ENCODE results near the gene POLD4.
A peak's percentile ranks its signal among the peaks of the same experiment; 100 is the strongest.

The POLD4 gene

DNA sequence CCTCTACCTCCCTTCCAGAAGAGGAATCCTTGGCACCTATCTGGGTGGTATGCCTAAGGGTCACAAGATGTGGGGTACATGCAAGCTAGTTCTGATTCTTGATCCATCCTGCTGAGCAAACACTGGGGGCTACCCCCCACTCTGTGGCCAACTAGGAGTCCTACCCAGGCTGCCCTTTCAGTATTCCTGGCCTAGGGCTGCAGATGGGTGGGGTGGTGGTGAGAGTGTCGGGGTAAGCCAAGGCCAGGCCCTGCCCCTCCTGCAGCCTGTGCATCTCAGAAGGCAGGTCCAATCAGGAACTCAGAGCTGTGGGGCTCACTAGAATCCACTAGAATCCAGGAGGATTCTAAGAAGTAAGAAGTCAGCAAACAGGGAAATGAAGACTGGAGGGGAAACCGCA lies 39.1 kb downstream of the POLD4 start:
- DNase-seq, result no peak

DNA sequence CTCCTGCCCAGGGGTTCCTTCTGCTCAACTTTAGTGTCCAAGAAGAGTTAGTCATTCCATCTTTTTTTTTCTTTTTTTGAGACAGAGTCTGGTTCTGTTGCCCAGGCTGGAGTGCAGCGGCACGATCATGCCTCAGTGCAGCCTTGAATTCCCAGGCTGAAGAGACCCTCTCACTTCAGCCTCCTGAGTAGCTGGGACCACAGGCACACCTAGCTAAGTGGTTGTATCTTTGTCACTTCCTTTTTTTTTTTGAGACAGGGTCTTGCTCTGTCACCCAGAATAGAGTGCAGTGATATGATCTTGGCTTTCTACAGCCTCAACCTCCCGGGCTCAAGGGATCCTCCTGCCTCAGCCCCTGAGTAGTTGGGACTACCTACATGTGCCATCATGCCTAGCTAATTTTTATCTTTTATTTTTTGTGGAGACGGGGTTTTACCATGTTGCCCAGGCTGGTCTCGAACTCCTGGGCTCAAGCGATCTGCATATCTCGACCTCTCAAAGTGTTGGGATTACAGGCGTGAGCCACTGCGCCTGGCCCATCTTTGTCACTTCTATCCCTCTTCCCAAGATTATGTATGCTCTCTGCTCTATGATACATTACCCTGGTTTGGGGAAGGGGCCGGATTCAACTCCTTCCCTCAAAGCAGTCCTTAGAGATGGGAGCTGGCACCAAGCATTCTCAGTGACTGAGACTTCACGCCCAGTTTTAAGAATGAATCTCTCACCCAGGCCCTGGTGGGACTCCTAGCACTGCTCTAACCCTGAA lies 40.0 kb downstream of the POLD4 start:
- DNase-seq, result no peak

DNA sequence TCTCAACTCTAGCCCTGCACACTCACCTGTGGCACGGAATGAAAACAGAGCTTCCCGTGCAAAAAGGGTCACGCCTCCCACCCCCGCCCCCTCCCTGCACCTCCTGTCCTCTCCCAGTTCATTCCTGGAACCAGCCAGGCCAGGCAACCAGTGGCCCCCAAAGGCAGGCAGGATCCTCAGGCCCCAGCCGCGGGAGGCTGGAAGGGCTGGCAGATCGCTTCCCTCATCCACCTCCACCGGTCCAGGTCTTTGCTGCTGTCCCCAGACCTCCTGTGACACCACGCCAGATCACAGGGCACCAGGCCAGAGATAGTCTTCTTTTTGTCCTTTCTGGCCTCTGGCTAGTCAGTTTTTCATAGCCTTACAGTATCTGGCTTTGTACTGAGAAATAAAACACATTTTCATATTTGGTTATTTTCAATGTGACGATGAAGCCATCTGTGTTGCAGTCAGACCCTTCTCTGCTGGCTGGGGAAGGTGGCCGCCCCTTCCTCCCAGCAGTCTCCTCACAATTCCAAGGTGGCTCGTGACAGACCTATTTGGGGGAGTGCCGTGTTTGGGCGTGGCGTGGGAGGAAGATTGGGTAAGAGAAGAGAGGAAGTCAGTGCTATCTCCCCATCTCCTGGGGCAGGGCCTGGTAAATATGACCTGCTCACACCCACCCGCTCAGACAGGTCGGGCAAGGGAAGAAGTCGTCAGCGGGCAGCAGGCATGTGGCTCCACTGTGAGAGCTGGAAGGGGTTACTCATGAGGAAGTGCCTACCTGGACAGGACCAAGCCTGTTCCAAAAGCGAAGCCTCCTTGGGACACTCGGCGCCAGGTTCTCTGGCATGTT lies 40.9 kb downstream of the POLD4 start:
- peak; percentile 59 for DNase-seq

DNA sequence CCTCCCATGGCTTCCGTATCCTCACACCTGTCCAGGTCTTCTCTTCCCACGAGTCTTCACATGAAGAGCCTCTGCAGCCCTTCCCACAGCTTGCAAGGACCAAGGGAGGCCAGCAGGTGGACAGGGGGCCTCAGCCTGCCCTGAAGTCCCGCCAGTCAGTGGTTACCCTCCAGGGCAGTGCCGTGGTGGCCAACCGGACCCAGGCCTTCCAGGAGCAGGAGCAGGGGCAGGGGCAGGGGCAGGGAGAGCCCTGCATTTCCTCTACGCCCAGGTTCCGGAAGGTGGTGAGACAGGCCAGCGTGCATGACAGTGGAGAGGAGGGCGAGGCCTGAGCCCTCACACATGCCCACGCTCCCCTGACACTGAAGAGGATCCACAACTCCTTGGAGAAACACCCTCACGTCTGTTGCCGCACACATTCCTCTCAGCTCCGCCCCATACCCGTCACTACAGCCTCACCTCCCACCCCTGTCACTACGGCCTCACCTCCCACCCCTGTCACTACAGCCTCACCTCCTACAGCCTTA lies 41.7 kb downstream of the POLD4 start:
- DNase-seq, result no peak

DNA sequence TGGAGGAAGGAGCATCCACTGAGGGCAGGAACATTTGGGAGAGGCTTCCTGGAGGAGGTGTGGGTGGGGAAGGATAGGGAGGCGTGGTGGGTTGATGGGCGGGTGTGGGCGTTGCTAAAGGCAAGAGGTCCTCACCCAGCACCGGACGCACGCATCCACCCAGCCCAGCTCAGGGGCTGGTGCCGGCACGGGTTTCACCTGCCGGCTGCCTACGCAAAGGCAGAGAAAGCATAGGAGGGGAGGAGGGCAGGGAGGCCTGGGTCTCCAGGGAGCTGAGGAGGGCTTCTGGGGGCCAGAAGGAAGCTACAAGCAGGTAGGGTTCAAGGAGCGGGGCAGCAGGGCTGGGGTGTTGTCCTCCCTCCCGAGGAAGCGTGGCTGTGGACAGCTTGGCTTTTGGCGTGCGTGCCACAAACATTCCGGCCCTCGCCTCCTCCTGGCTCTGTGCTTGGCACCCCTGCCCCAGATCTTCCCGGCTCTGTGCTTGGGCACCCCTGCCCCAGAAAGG lies 42.2 kb downstream of the POLD4 start:
- no peak for DNase-seq

DNA sequence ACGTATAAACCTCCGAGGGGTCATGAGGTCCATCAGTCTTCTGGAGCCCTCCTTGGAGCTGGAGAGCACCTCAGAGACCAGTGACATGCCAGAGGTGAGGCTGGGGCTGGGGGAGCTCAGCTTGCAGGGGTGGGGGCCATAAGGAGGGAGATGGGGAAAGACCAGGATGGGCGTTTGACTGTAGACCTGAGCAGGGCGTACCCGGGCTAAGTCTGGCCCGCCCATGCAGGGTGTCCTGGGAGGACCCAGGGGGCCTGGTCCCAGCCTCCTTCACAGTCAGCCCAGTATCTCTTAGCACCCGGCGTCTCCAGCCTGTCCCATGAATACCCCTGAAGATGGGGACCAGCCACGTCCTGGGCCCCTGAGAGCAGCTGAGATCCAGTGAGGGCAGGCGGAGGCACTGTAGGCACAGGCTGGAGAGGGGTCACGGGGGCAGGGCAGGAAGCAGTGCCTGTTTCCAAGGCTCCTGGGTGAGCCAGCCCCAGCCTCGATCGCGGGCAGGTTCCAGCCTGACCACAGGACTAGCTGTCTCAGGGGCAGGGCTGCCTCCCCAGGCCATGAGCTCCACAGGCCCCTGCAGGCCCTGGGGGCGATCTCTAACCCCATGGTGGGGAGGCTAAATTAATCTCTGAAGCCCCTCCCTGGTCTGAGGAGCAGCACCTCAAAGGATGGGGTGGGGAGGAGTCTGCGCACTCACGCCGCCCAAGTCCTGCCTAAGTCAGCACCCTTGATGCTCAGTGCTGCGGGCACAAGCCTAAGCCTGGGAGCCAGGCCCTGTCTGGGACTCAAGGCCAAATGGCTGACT lies 42.9 kb downstream of the POLD4 start:
- no peak for DNase-seq

DNA sequence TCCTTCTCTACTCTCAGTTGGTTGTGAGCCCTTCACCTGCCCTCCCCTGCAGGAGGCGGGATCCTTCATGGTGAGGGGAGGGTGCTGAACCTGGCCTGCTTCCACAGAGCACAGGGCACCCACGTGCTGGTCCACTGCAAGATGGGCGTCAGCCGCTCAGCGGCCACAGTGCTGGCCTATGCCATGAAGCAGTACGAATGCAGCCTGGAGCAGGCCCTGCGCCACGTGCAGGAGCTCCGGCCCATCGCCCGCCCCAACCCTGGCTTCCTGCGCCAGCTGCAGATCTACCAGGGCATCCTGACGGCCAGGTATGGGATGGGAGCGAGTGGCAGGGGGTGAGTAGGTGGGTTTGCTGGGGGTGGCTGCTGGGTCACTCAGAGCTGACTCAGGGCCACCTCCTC lies 43.7 kb downstream of the POLD4 start:
- no peak for DNase-seq

DNA sequence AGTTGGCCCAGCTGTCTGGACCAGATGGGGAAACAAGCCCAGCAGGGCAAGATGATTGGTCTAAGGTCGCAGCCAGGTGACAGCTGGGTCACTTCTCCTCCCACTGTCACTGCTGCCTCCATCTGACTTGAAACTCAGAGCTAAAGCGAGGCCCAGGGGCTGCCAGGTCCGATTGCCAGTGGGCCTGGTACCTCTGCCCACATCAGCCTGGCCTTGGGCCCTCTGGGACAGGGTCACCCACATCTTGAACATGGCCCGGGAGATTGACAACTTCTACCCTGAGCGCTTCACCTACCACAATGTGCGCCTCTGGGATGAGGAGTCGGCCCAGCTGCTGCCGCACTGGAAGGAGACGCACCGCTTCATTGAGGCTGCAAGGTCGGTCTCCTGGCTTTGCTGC lies 44.2 kb downstream of the POLD4 start:
- no peak for DNase-seq

DNA sequence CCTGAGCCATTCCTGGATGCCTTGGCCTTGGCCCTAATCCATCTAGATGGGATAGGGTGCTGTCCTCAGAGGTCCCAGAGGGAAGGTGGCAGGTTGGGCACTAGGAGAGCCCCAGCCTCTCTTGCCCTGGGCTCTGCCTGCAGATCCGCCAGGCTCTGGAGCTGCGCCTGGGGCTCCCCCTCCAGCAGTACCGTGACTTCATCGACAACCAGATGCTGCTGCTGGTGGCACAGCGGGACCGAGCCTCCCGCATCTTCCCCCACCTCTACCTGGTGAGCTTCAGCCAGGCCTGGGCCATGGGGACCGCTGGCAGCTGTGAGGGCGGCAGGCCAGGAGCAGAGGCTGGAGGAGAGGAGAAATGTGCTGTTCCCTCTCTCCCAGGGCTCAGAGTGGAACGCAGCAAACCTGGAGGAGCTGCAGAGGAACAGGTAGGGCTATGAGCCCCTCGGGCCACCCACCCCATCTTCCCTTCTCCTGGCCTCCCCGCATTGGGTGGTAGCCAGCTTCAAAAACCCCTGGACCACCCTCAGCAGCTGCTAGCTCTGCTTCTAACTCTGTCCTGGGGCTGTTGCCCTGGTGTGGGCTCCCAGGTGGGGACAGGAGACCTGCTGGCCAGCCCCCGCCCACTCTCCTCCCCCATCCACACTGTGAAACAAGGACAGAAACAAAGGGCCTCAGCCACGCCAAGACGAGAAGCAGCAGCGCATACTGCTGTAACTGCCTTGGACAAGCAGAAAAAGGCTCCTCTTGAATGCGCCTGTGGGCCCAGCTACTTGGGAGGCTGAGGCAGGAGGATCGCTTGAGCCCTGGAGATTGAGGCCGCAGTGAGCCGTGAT lies 45.1 kb downstream of the POLD4 start:
- no peak for DNase-seq

DNA sequence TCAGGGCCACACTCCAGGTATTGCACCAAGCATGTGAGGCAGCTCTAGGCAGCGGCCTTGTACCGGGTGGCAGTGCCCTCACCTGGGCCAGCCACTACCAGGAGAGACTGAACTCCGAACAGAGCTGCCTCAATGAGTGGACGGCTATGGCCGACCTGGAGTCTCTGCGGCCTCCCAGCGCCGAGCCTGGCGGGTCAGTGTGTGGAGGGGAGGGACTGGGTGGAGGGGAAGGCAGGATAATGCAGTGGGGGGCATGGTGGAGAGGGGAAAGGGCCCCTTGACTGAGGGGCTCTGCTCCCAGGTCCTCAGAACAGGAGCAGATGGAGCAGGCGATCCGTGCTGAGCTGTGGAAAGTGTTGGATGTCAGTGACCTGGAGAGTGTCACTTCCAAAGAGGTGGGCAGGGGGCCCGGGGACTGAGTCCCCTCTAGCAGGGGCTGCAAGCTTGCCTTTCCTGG lies 45.8 kb downstream of the POLD4 start:
- no peak for DNase-seq

DNA sequence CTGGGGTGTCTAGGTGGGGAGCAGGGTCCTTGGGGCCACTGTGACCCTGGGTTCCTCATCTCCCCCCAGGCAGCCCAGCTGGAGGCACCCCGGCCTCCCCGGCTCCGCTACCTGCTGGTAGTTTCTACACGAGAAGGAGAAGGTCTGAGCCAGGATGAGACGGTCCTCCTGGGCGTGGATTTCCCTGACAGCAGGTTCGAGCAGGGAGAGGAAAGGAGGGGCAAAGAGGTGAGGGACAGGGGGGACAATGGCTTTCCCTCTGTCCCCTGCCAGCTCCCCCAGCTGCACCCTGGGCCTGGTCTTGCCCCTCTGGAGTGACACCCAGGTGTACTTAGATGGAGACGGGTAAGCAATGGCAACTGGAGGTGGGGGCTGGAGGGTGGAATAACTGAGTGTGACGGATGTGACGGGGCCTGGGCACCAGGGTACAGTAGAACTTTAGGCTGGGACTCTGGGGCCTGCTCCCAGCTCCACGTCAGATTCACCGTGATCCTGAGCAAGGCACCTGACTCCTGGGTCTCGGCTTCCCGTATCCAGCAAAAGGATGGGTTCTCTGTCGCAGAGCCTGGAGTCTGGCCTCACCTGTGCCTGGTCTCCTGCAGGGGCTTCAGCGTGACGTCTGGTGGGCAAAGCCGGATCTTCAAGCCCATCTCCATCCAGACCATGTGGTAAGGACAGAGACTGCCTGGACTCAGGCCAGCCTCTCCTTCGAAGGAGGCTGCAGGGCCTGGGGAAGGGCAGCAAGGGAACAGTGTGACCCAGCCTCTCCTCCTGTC lies 46.4 kb downstream of the POLD4 start:
- no peak for DNase-seq

DNA sequence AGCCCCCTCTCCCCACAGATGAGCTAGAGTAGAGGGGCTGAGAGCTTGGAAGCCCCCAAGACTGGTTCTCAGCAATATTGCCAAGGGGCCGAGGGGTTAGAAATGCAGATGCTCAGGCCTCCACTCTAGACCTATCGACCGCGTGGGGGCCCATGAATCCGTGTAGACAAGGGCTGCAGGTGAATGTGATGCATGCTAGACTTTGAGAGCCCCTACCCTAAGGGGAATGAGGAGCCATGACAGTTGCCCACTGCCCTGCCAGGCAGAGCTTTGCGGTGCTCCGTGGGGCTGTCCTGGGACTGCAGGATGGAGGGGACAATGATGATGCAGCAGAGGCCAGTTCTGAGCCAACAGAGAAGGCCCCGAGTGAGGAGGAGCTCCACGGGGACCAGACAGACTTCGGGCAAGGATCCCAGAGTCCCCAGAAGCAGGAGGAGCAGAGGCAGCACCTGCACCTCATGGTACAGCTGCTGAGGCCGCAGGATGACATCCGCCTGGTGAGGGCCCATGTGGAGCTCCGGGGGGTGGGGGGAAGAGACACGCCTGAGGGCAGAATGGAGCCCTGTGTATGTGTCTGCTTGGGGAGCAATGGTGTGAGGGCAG lies 48.7 kb downstream of the POLD4 start:
- DNase-seq, result no peak

DNA sequence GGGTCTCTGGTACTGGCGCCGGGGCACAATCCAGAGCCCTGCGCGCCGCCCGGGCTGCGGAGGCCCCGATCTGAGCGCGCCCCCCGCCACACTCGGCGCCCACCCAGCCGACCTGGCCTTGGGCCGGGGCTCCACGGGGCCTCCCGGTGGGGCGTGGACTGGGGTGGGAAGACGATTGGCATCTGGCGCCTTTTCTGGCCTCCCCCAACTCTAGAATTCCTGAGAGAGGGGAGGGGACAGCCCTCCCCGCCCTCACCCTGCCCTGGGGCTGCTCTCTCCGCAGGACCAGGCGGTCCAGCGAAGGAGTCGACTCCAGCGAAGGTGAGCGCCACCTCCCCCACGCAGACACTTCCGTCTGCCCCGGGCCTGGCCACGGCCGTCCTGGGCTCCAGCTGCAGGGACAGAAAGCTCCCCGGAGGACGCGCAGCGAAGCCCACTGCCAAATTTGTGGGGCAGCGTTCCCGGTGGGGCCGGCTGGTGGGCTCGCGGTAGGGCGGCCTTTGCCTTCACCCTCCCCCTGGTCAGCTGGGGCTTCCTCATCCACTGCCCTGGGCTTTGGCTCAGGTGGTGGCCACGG lies 49.4 kb downstream of the POLD4 start:
- peak; percentile 45 for DNase-seq

DNA sequence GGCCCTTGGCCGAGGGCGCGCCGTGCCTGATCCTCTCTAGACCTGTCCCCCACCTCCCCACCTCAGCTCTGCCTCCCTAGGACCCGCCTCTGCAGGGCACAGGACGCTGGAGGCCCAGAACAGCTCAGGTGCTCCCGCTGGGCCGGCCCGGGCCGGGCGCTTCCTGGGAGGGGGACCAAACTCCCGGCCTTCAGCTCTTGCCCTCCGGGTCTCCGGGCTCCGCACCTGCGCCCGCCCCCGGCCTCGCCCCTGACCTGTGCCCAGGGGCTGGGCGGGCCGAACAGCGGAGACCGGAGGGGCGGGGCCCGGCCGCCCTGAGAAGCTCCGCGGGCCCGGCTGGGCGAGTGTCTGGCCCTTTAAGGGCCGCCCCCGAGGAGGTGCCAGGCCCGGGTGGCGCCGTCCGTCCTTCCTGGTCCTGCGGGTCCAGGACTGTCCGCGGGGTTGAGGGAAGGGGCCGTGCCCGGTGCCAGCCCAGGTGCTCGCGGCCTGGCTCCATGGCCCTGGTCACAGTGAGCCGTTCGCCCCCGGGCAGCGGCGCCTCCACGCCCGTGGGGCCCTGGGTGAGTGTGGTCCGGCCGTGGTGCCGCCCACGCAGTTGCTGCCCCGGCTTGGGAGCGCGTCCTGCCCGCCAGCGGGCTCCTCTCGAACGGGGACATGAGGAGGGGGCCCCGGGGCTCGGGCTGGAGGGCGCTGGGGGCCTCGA lies 50.1 kb downstream of the POLD4 start, which contains the start of gene SSH3:
Gene SSH3 (plus strand): TSS at position 399 of the 703 bp plus-strand sequence. CDS start 96 bp downstream, at position 495.
- peak; percentile 67 for DNase-seq

DNA sequence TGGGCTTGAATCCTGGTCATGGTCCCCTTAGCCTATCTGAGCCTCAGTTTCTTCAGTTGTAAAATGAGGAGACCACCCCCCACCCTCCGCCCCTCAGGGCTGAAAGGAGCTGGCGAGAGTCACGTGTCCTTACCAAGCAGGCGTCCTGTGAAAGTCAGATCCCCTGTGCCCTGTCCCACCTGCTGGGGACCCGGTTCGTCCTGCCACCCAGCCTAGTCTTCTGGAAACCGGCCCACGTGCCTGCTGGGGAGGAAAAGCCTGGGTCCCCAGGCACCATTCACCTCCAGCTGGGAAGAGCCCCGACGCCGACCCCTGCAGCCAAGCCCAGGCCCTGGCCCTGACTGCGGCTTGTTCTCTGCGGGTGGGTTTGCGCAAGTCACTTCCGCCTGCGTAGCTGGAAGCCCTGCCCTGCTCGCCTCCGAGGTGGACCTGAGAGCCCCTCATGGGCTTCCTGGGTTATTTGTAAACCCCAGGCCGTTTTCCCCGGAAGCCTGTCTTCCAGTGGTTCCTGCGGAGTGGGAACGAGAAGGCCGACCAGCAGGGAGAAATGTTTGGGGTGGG lies 50.7 kb downstream of the POLD4 start:
- DNase-seq, result no peak

DNA sequence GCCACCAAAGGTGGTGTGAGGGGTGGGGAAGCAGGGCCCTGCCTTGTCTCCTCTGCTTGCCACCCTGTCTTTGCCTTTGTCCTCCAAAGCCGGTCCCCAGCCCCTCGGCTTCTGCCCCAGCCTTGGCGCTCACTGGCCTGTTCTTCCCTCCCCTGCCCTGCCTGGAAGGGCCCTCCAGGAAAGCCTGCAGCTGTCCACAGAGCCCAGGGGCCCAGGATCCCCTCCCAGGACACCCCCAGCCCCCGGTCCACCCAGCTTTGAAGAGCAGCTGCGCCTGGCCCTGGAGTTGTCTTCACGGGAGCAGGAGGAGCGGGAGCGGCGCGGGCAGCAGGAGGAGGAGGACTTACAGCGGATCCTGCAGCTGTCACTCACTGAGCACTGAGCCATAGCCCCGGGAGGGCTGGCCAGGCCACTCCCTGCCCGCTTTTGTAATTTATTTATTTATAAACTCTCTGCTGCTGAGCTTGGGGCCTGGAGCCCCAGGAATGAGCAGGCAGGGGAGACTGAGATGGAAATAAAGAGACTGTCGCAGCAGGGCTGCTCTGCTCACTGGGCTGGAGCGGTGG lies 51.3 kb downstream of the POLD4 start:
- DNase-seq, result no peak

DNA sequence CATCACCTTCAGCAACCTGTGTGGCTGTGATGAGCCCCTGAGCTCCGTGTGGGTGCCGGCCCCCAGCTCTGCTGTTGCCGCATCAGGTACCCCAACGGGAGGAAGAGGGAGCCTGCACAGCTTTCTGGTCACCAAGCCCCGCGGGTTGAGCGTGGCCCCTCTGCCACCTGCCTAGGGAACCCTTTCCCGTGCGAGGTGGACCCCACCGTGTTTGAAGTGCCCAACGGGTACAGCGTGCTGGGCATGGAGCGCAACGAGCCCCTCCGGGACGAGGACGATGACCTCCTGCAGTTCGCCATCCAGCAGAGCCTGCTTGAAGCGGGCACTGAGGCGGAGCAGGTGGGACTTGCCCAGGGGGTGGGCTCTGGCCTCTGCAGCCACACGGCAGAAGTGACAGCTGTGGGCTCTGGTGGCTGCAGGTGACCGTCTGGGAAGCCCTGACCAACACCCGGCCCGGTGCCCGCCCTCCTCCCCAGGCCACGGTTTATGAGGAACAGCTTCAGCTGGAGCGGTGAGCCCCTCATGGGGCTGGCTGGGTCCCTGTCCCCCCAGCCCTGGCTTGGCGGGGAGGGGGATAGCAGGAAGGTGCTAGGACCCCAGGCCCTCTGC lies 51.9 kb downstream of the POLD4 start:
- no peak for DNase-seq

Data from stimulated activated CD4-positive, alpha-beta T cell treated with anti-CD3 and anti-CD28 coated beads, Interleukin-15, amount 100 ng/mL, for 24 hours (primary cell).